Muscle layer of duodenum (tissue), 2 donors: ENCODE results near the gene QRFP.

Experiments used
- H3K27ac ChIP-seq: one replicate; pipeline ENCODE4 v1.7.0; 2013; ENCODE audit warnings: mild to moderate bottlenecking, low read length
- H3K27me3 ChIP-seq: one replicate; pipeline ENCODE4 v1.7.0; 2013; ENCODE audit warnings: low read depth, mild to moderate bottlenecking, control low read depth, low read length
- H3K36me3 ChIP-seq, 2 donors: one replicate each; pipeline ENCODE4 v1.7.0; 2013; ENCODE audit warnings: low read length in 2 of 2, control low read depth in 1 of 2, mild to moderate bottlenecking in 1 of 2; ENCODE audit not compliant: insufficient read depth in 2 of 2, control insufficient read depth in 1 of 2
- H3K4me1 ChIP-seq, 2 donors: one replicate each; pipeline ENCODE4 v1.7.0; 2013; ENCODE audit warnings: low read length in 2 of 2, mild to moderate bottlenecking in 2 of 2, control low read depth in 1 of 2, moderate library complexity in 1 of 2; ENCODE audit not compliant: insufficient read depth in 2 of 2, control insufficient read depth in 1 of 2
- H3K4me3 ChIP-seq, 2 donors: one replicate each; pipeline ENCODE4 v1.7.0; 2013; ENCODE audit warnings: low read length in 2 of 2, low read depth in 1 of 2, mild to moderate bottlenecking in 1 of 2
- H3K9me3 ChIP-seq, 2 donors: one replicate each; pipeline ENCODE4 v1.7.0; 2013; ENCODE audit warnings: low read length in 2 of 2, control low read depth in 1 of 2, mild to moderate bottlenecking in 1 of 2; ENCODE audit not compliant: control insufficient read depth in 1 of 2
- donor health status: healthy.

QRFP gene

GRCh38 chr9:130938652-130939404, 42.2 kb upstream of the QRFP start, which contains the start of gene FIBCD1:
FIBCD1 (minus strand) TSS chr9:130939247; CDS start chr9:130938607, 640 bp downstream.
- peak within 1 kb of the TSS; percentile 21 to 64 for H3K4me3 ChIP-seq
- H3K36me3 ChIP-seq: no peaks in the 10 kb centered on the region
- no peaks in the 10 kb centered on the region for H3K9me3 ChIP-seq
- H3K4me1 ChIP-seq: peaks cover 0 to 32% of the 10 kb centered on the region in 2 donors
- H3K27ac ChIP-seq: no peak within 1 kb of the TSS
- H3K27me3 ChIP-seq: peaks cover 55% of the 10 kb centered on the region

- no peaks in the 10 kb centered on the region for H3K36me3 ChIP-seq
- peaks cover 55% of the 10 kb centered on the region for H3K27me3 ChIP-seq
- no peaks in the 10 kb centered on the region for H3K9me3 ChIP-seq
- no peak overlapping the region for H3K27ac ChIP-seq
- H3K4me1 ChIP-seq: peaks cover 0 to 34% of the 10 kb centered on the region in 2 donors
- H3K4me3 ChIP-seq: peak overlapping the region in 1 of 2 donors; percentile 48
Measured at GRCh38 chr9:130938184-130938651, 41.6 kb upstream of the QRFP start.

GRCh38 chr9:130937146-130938076, 40.8 kb upstream of the QRFP start:
- Histone ChIP-seq H3K4me1 (peaks cover 0 to 42% of the 10 kb centered on the region in 2 donors), H3K4me3 (no peak overlapping the region), H3K27me3 (peaks cover 55% of the 10 kb centered on the region), H3K36me3 (no peaks in the 10 kb centered on the region), H3K27ac (no peak overlapping the region), H3K9me3 (no peaks in the 10 kb centered on the region)

GRCh38 chr9:130936285-130937117, 39.9 kb upstream of the QRFP start:
- peaks cover 48% of the 10 kb centered on the region for H3K27me3 ChIP-seq
- peaks cover 0 to 42% of the 10 kb centered on the region in 2 donors for H3K4me1 ChIP-seq

GRCh38 chr9:130935648-130936271, 39.1 kb upstream of the QRFP start:
- no peaks in the 10 kb centered on the region for H3K36me3 ChIP-seq
- no peak overlapping the region for H3K27ac ChIP-seq
- H3K27me3 ChIP-seq: peaks cover 46% of the 10 kb centered on the region
- no peak overlapping the region for H3K4me3 ChIP-seq
- no peaks in the 10 kb centered on the region for H3K9me3 ChIP-seq
- peaks cover 0 to 39% of the 10 kb centered on the region in 2 donors for H3K4me1 ChIP-seq

More at GRCh38 chr9:130936285-130937117, 39.9 kb upstream of the QRFP start:
- H3K9me3 ChIP-seq: no peaks in the 10 kb centered on the region
- no peak overlapping the region for H3K4me3 ChIP-seq
- no peaks in the 10 kb centered on the region for H3K36me3 ChIP-seq
- H3K27ac ChIP-seq: no peak overlapping the region

- no peaks in the 10 kb centered on the region for H3K9me3 ChIP-seq
- H3K27me3 ChIP-seq: peaks cover 38% of the 10 kb centered on the region
- H3K4me3 ChIP-seq: no peak overlapping the region
- no peak overlapping the region for H3K27ac ChIP-seq
- no peaks in the 10 kb centered on the region for H3K36me3 ChIP-seq
- H3K4me1 ChIP-seq: peaks cover 0 to 31% of the 10 kb centered on the region in 2 donors
Measured at GRCh38 chr9:130934702-130935647, 38.4 kb upstream of the QRFP start.

- H3K36me3 ChIP-seq: no peaks in the 10 kb centered on the region
- H3K27me3 ChIP-seq: peaks cover 38% of the 10 kb centered on the region
- no peak overlapping the region for H3K4me3 ChIP-seq
- peaks cover 0 to 24% of the 10 kb centered on the region in 2 donors for H3K4me1 ChIP-seq
- H3K27ac ChIP-seq: no peak overlapping the region
- H3K9me3 ChIP-seq: no peaks in the 10 kb centered on the region
Measured at GRCh38 chr9:130934246-130934645, 37.6 kb upstream of the QRFP start.

GRCh38 chr9:130933114-130934046, 36.8 kb upstream of the QRFP start:
- Histone ChIP-seq H3K4me3 (no peak overlapping the region), H3K27me3 (peaks cover 38% of the 10 kb centered on the region), H3K36me3 (no peaks in the 10 kb centered on the region), H3K9me3 (no peaks in the 10 kb centered on the region), H3K27ac (no peak overlapping the region), H3K4me1 (peaks cover 0 to 26% of the 10 kb centered on the region in 2 donors)
